ENCODE results near the gene PRDM1.

Gene PRDM1

DNA sequence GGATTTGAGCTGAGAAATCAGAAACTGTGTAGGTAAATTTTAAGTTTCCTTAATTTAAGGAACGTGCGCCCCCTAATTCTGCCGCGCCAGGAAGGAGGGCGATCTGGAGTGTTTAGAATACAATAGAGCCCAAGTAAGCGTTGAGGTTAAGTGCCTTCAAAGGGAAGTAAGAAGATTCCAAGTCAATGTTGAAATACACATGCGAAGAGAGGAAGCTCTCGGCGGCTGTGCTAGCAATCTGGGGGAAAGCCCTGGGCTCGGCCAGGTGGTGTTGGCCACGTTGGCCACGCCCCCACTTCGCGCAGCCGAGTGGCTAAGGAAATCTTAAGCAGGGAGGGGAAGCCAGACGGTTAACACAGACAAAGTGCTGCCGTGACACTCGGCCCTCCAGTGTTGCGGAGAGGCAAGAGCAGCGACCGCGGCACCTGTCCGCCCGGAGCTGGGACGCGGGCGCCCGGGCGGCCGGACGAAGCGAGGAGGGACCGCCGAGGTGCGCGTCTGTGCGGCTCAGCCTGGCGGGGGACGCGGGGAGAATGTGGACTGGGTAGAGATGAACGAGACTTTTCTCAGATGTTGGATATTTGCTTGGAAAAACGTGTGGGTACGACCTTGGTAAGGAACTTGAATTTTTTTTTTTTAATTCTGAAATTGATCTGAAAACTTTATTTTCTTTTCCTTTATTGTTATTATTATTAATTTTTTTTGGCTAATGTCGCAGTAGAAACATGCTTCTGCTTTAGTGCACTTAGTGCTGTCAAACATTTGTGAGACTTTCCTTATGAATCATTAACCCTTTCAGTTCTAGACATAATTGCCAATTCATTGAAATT is at the start of gene PRDM1:
Gene PRDM1, plus strand, starts transcription at position 353 of the 830 bp plus-strand sequence. Its CDS starts 218 bp downstream, at position 571.
- in situ Hi-C loops (cut with HindIII; ENCODE audit: low sequenced_read_pairs) = no loop called here

DNA sequence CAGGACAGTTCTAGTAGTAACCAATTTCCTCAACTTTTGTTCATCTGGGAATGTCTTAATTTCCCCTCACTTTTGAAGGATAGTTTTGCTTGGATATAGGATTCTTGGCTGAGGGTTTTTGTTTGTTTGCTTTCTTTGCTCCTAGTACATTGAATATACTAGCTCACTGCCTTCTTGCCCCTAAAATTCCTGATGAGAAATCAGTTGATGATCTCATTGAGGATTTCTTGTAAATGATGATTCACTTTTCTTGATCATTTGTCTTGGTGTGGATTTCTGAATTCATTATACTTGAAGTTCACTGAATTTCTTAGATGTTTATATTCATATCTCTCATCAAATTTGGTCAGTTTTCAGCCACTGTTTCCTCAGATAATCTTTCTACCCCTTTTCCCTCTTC is 49.1 kb upstream of the PRDM1 start:
- in situ Hi-C loops (cut with HindIII; ENCODE audit: low sequenced_read_pairs) = no loop called here

DNA sequence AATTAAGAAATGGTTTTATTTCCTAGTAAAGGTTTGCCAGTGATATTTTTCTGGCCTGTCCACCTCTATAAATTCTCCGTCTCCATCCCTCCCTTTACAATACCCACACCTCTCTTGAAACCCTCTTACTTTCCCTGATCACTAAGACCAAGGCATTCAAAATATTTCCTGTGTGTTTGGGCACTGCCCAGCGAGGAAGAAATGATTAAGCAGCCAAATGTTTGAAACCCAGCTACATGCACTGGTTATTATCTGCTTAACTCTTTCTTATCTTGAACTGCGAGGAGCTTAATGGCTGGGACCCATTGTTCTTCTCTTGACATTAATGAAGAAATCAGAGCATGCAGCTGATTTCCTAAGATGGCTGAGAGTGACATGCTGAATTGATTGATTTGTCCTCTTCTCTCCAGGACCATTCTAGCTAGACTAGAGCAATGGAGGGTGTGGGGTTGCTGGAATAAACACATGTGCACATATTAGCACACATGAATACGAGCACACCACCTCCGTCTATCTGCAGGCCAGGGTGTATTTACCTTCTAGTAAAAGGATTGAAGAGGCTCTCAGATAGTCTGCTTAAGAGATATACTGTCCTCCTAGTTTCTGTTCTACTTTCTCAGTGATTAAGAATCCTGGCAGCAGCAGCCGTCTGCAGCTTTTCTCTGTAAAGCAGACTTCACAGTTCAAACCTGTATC is 46.1 kb upstream of the PRDM1 start:
- in situ Hi-C loops (cut with HindIII; ENCODE audit: low sequenced_read_pairs) = no loop called here

DNA sequence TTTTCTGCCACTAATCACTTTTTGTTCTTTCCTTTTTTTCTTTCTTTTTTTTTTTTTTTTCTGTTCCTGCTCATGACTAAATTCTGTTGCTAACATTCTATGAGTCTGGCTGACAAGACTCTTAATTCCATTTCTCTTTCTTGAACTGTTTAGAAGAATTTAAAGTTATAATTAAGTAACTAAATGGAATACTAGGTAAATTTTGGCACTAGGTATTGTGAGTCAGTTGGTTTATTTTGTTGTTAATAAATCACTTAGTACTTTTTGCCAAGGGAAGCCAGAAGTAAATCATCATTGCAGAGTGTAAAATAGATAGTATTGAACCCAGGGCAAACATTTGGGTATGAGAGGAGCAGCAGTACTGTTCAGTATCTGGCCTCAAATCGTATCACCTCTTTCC is 42.0 kb upstream of the PRDM1 start:
- in situ Hi-C loops (cut with HindIII; ENCODE audit: low sequenced_read_pairs) = no loop called here

DNA sequence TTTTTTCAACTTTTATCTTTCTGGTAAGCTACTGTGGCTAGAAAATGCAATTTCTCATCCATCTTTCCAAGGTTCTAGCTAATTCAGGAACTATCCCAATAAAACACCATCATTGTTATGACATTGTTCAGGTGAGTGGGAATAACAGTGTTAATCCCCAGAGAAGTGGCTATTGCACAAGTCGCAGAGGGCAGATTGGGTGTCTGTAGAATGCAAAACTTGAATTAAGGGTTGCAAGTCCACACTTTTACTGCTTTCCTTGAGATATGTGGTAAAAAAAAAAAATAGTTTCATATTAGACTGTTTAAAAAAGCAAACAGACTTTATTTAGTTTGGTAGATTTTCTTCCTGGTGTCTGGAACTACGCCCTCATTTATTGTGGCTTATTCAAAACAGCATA is 41.1 kb upstream of the PRDM1 start:
- in situ Hi-C loops (cut with HindIII; ENCODE audit: low sequenced_read_pairs) = no loop called here

DNA sequence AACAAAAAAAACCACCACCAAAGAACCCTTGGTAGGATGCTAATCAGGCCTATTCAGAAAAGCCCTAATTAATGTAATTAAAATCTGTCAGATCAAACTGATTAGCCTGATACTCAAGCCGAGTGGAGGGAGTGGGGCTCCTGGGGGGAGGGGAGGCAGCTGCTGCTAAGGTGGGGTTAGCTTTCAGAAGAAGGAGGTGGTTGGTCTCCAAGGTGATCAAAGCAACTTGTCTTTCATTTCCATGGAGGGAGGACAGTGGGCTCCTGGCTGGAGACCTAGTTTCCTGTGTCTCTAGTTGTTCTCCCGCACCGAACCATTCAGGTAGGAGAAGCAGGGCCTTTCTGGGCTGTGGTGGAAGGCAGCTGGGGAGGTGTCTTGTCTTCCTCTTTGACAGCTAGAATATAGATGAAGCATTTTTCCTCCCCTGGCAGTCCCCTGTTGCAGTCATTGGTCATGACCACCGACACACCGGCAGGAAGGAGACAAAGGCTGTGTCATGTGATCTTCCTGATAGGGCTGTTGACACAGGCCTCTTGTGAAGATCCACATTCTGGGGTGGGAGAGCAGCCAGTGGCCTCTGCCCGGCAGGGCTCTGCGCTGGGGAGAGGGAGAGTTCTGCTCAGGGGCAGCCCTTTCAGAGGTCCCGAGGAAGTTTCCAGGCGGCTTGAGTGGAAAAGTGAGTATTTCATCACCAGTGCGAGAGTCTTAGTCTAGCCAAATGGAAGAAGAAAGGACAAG is 39.9 kb upstream of the PRDM1 start:
- in situ Hi-C loops (cut with HindIII; ENCODE audit: low sequenced_read_pairs) = no loop called here

DNA sequence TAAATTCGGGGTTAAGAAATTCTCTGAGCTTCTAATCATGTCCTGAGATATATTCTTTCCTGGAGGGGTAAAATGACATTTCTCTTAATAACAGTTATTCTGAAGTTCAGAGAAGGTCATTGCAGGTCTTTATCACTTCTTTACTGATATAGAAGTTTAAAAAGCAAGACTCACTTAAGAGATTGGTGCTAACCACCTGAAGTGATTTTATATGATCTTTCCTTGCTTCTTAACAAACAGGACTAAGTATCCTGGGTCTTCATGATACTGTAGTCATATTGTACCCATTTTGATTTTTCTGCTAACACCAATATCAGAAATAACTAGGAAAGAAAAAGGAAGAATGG is 39.3 kb upstream of the PRDM1 start:
- in situ Hi-C loops (cut with HindIII; ENCODE audit: low sequenced_read_pairs) = no loop called here

DNA sequence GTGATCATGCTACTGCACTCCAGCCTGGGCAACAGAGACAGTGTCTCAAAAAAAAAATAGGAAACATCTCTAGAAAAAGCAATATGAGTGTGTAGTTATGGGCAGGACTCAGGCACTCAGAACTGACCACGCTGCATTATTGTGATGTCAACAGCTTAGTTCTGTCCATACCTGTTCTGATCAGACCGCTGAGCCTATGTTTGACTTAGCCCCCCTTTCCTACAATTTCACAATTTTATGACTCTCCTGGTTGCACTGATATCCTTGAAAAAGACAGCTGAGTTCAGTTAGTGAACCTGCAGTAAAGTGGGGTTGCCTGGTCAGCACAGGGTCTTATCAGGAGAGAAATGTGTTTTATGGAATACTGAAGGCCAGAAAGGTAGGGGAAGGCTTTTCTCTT is 37.8 kb upstream of the PRDM1 start:
- in situ Hi-C loops (cut with HindIII; ENCODE audit: low sequenced_read_pairs) = no loop called here

DNA sequence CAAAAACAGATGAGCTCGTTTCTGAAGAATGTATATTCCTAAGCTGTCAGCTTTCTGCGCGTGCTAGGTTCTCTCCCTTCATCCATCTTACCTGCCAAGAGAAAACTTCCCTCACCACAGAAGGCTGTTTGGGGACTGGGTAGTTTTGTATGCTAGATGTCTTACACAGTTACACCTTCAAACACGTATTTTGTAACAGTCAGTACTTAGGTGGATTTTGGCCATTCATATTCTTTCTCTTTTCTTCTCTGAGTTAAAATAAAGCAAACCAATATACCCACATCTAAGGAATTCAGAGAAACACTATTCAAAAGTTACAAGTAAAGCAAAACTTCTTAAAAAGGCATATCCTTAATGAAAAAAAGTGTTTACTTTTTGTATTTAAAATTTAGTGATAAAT is 35.6 kb upstream of the PRDM1 start:
- in situ Hi-C loops (cut with HindIII; ENCODE audit: low sequenced_read_pairs) = loop anchor here (5.0 kb wide), 1 partner anchor 43 kb away; no protein-coding TSS in a partner anchor

DNA sequence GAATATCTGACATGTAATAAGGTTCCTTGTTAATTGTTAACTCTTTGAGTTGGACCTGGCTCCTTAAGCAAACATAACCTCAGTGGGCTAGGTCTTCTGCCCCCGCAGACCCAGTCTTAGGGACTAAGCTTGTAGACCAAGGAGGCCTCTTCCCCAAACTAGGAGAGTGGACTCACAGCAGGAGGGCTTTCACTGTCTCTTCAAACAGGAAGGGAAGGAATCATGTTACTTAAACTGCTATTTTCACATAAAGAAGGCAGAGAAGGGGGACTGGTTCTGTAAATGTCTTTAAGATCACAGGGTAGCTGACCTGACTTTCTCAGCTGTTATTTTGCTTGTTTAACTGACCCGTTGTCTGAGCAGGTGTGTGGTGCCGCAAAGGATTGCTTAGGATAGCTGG is 34.9 kb upstream of the PRDM1 start:
- in situ Hi-C loops (cut with HindIII; ENCODE audit: low sequenced_read_pairs) = loop anchor here (5.0 kb wide), 1 partner anchor 44 kb away; no protein-coding TSS in a partner anchor

DNA sequence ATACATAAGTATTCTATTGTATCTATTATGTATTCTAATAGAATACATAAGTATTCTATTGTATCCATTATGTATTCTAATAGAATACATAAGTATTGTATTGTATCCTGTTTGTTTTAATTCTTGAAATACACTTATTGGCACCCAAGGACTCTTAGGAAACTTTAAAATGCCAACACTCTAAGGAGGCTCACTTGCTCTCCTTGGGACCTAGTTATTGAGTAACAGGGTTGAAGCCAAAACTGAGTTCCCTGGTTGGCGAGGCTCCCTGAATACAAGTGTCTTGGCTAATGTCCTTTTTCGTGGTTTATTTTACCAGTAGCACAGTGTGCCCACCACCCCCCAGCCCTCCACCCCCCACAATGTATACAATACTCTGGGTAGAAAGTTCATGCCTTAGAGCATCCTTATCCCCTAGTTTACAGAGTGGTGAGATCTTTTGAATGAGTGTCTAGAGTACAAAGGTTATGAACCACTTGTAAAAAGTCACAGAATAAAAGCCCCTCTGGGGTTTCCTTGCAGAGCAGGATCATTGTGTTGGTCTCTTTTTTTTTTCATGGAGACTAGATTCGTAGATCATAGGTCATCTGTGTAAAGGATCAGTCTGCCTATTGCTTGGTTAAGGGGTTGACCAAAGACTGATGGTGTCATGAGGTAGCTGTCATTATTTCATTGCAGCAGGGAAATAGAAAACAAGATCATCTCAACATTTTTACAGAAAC is 32.5 kb upstream of the PRDM1 start:
- in situ Hi-C loops (cut with HindIII; ENCODE audit: low sequenced_read_pairs) = loop anchor here (5.0 kb wide), 1 partner anchor 46 kb away; no protein-coding TSS in a partner anchor

DNA sequence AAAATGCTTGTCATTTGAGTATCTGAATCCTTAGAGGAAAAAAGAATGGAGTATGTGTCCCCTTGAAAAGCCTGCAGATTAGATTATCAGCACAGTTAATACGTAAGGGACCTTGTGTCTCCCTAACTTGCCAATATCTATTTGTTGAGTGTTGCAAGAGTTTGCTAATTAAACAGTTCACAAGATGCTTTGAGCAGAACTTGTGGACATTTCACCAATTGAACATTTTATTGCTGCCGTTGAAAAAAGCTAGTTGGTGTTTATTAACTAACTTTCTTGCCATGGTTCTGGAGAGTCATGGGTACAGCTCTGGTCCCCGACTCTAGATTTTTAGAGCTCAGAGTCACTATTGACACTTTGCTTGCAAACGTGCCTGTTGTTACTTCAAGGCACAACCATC is 30.6 kb upstream of the PRDM1 start:
- in situ Hi-C loops (cut with HindIII; ENCODE audit: low sequenced_read_pairs) = no loop called here

DNA sequence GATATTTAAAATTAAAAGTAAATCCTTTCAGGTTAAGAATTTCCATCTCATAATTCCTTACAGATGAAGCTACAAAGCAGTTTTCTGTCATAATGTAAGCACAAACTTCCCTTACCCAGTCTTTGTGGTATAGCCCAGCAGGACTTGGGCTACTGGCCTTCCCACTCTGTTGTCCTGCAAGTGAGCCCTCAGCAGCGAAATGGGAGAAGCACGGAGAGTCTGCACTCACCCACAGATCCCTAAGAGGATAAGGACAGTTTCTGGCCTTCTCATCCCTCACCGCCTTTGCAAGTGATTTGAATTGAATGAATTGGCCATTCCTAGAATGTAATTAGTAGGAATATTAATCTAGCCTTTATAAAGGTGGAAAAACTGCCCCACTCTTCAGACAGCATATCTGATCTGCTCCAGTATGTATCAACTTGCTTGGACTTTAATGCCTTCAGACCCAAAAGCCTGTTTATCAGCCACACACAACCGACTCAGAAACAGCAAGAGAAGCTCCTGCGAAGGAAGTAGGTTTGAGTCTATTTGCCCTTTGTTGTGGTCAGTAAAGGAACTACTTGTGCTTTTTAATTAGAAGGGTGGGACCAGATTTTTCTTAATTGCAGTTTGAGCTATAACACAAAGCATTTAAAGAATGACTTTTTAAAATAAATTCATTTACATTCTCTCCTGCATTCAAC is 29.9 kb upstream of the PRDM1 start:
- in situ Hi-C loops (cut with HindIII; ENCODE audit: low sequenced_read_pairs) = no loop called here

DNA sequence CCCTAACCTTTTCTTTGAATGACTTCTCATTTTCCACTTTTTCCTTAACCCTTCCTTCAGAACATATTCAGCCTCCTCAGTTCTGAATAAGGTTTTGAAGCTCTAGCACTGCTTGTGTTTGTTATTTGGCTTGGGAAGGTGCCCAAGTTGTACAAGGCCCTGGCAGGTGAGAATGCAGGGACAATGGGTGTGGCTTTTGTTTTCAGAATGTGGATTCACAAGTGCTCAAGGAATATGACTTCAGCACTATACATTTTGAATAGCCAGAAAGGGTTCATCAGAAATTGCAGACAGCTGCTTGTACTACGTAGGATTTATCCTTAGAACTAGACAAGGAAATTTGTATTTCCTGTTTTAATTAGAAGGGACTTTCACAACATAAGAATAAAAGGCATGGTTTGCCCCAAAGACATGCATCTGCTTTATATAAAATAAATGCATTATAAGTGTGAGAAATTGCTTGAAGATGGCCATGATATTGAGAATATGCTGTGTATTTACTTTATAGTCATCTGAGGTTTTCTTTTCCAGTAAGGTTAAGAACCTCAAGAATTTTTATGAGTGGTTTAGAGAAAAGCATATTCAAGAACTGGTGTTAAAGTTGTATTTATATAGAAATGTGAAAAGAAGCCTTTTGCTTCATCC is 29.3 kb upstream of the PRDM1 start:
- in situ Hi-C loops (cut with HindIII; ENCODE audit: low sequenced_read_pairs) = no loop called here

DNA sequence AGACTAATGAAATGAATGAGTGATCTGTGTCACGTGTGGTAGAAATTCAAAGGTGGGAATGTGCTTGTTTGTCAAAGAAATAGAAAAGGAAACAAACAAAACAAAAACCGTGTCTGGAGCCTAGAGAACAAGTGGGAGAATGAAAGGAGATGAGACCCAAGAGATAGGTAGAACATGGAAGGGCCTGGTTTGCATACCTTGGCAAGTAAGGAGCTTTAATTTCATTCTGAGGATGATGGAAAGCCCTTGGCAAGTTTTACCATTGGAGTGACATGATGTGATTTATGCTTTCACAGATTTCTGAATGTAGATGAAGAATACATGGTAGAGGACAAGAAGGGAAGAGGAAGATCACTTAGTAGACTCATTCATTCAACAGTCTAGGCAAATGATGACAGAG is 26.8 kb upstream of the PRDM1 start:
- in situ Hi-C loops (cut with HindIII; ENCODE audit: low sequenced_read_pairs) = no loop called here

DNA sequence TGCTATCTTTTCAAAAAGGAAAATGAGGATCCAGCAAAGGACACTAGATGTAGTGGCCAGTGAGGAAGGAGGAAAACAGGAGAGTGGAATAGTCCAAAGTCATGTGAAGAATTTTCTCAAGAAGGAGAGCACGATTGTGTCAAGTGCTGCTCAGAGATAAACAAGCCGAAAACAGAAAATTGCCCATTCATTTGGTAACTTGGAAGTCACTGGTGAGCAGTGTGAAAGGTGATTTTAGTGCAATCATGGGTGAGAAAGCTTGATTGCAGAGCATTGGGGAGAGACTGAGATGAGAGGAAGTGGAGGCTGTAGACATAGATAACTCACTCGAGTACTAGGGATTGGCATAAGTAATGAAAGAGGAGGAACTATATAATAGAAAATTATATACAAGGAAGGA is 26.0 kb upstream of the PRDM1 start:
- in situ Hi-C loops (cut with HindIII; ENCODE audit: low sequenced_read_pairs) = no loop called here

DNA sequence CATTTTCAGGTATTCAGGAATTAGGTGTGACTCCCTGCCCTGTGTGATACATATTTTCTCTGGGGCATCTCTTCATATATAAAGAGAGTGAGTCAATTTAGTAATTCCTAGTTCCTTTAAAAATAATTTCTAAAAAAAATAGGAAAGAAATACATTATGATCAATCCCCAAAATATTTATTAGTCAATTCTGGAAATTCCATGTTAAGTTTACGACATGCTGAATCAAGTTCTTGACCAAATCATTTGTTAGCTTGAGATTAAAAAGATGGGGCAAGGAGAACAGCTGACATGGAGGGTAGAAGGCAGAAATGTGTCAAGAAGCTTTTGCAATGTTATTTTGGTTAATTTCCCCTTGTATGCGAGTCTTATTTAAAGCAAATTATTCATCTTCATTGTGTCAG is 22.7 kb upstream of the PRDM1 start:
- in situ Hi-C loops (cut with HindIII; ENCODE audit: low sequenced_read_pairs) = no loop called here

DNA sequence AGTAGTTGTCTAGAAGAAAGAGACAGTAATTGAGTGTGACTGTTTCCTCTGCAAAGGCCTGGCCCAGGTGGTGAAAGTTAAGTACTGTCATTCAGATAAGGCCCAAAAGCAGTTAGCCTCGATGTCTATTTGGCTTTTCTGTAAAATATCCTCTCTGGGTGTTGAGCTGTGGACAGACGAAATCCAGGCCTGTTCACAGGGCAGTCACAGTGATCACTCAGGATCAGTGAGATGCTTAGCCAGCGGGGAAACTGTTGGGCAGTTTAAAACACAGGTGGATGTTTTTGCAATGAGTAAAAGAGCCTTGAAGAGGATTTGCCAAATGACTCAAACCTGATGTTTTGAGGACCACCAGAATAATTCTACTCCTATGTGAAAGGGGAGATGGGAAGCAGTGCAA is 22.0 kb upstream of the PRDM1 start:
- in situ Hi-C loops (cut with HindIII; ENCODE audit: low sequenced_read_pairs) = no loop called here

DNA sequence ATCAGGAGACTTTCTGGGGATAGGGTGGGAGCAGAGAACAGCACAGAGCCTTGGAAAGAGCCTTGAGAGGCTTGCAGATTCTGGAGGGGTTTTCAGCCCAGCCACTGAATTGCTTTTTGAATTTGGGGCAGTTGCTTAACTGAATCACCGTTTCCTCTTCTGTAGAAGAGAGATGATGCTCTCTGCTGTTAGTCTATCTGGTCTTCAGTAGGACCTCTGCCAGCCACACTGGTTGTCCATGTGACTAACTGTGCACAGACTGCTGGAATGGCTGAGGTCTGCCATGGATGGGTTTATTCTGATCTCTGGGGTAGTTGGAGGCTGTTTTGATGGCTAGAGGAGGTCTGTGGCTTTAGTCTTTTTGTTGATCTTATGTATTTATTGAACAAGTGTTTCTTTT is 21.4 kb upstream of the PRDM1 start:
- in situ Hi-C loops (cut with HindIII; ENCODE audit: low sequenced_read_pairs) = no loop called here

DNA sequence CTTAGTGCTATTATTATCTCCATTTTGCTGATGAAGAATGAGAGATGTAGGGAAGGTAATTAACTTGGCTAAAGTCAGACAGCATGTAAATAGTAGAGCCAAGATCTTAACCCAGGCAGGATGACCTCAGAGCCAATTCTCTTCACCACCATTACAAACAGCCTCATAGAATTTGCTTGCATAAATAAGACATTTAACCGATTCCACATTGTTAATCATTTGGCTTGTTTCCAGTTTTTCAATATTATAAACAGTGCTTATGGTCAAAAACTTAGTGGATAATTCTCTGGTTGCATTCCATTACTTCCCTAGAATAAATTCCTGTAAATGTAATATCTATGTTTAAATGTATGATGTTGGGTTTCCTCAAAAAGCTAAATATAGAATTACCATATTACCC is 19.1 kb upstream of the PRDM1 start:
- in situ Hi-C loops (cut with HindIII; ENCODE audit: low sequenced_read_pairs) = no loop called here
